Activated CD8-positive, alpha-beta memory T cell treated with anti-CD3 and anti-CD28 coated beads for 36 hours (primary cell): ENCODE measurements around the gene SUN2. TPM values are rescaled to one million over a fixed set of nuclear protein-coding genes. Genes with fewer than 3 reads are reported as not detected.

Experiments used
- CTCF ChIA-PET: fragments of 350-600 bp; sonication (Branson Sonifier 250); formaldehyde crosslinking; loops from one replicate; lab custom pipeline; 2021; ENCODE audit warnings: antibody characterized with exemption; lab: Charles Lee
- POLR2A ChIA-PET: fragments of 350-600 bp; sonication (Branson Sonifier 250); formaldehyde crosslinking; loops from one replicate; lab custom pipeline; 2021; ENCODE audit warnings: antibody characterized with exemption; lab: Charles Lee
- total RNA-seq, 2 experiments: library from RNA; stranded (reverse); gene quantifications; one replicate each; pipeline ENCODE4 v1.2.3, GENCODE V29; 2021

The SUN2 gene
- total RNA-seq, 2 experiments from 2014 or later = 96.4 to 96.9 TPM

- POLR2A ChIA-PET = interaction anchor here (0.7 to 2.1 kb wide), 2 partner anchors 11 to 17 kb away, joined by 3 to 9 read pairs; partner anchors contain the start of gene TOMM22
- CTCF ChIA-PET = interaction anchor here (0.6 to 2.5 kb wide), 4 partner anchors 9 to 197 kb away, joined by 3 to 15 read pairs (median 4); partner anchors contain the start of gene TOMM22
Measured at GRCh38 chr22:38699143-38699542, 56.7 kb downstream of the SUN2 start.

GRCh38 chr22:38698407-38699094, 57.2 kb downstream of the SUN2 start:
- ChIA-PET CTCF (interaction anchor here (0.6 to 2.5 kb wide), 4 partner anchors 7 to 196 kb away, joined by 3 to 15 read pairs (median 4); partner anchors contain the start of genes GTPBP1 and TOMM22), POLR2A (interaction anchor here (0.7 to 2.1 kb wide), 2 partner anchors 10 to 17 kb away, joined by 3 to 9 read pairs; partner anchors contain the start of gene TOMM22)

- POLR2A ChIA-PET = interaction anchor here (1.4 kb wide), 1 partner anchor 16 kb away, joined by 7 read pairs; the partner anchor contains the start of gene TOMM22
- CTCF ChIA-PET = interaction anchor here (0.6 to 2.5 kb wide), 3 partner anchors 8 to 16 kb away, joined by 3 to 15 read pairs (median 6); partner anchors contain the start of genes GTPBP1 and TOMM22
Measured at GRCh38 chr22:38697425-38698089, 58.2 kb downstream of the SUN2 start.

GRCh38 chr22:38696606-38697424, 59.0 kb downstream of the SUN2 start:
- CTCF ChIA-PET = interaction anchor here (1.8 kb wide), 1 partner anchor 15 kb away, joined by 6 read pairs; the partner anchor contains the start of gene TOMM22
- POLR2A ChIA-PET = interaction anchor here (1.4 kb wide), 1 partner anchor 15 kb away, joined by 7 read pairs; the partner anchor contains the start of gene TOMM22

- POLR2A ChIA-PET = interaction anchor here (0.6 to 2.9 kb wide), 2 partner anchors 11 to 13 kb away, joined by 3 to 9 read pairs; partner anchors contain the start of genes GTPBP1 and TOMM22
- CTCF ChIA-PET = interaction anchor here (0.9 to 1.3 kb wide), 3 partner anchors 13 to 60 kb away, joined by 3 to 5 read pairs (median 4); partner anchors contain the start of gene TOMM22
Measured at GRCh38 chr22:38694940-38695339, 60.9 kb downstream of the SUN2 start.

GRCh38 chr22:38694049-38694448, 61.7 kb downstream of the SUN2 start:
- CTCF ChIA-PET = interaction anchor here (0.8 to 1.3 kb wide), 2 partner anchors 12 to 39 kb away, joined by 3 read pairs; partner anchors contain the start of gene TOMM22

GRCh38 chr22:38689651-38690050, 66.1 kb downstream of the SUN2 start:
- ChIA-PET CTCF (interaction anchor here (0.7 to 1.4 kb wide), 2 partner anchors 8 to 10 kb away, joined by 3 to 4 read pairs; partner anchors contain the start of gene TOMM22), POLR2A (no interaction called here)

More at GRCh38 chr22:38694049-38694448, 61.7 kb downstream of the SUN2 start:
- POLR2A ChIA-PET = interaction anchor here (2.9 kb wide), 1 partner anchor 12 kb away, joined by 9 read pairs; the partner anchor contains the start of gene TOMM22

- ChIA-PET CTCF (no interaction called here), POLR2A (no interaction called here)
Measured at GRCh38 chr22:38685761-38686160, 70.0 kb downstream of the SUN2 start.

- ChIA-PET POLR2A (no interaction called here), CTCF (interaction anchor here (0.7 kb wide), 1 partner anchor 196 kb away, joined by 4 read pairs; no protein-coding TSS in a partner anchor)
Measured at GRCh38 chr22:38684895-38685294, 70.9 kb downstream of the SUN2 start.

Other genes starting within 250 kb of the SUN2 start
- gene DDX17, start 249.7 kb downstream of the SUN2 start, total RNA-seq = 100 to 1,000 TPM; 320 to 341 TPM
- gene DMC1, start 185.8 kb downstream of the SUN2 start, total RNA-seq = 10 to 100 TPM; 14.4 to 14.7 TPM
- under 1 TPM; 0.40 TPM for gene FAM227A, start 99.6 kb downstream of the SUN2 start, total RNA-seq
- 10 to 100 TPM; 13.6 to 16.3 TPM for gene CBY1, start 99.4 kb downstream of the SUN2 start, total RNA-seq
- 100 to 1,000 TPM; 192 to 195 TPM for gene TOMM22, start 74.0 kb downstream of the SUN2 start, total RNA-seq
- 10 to 100 TPM; 90.6 to 95.1 TPM for gene JOSD1, start 55.1 kb downstream of the SUN2 start, total RNA-seq
- gene GTPBP1, start 50.1 kb downstream of the SUN2 start, total RNA-seq = 10 to 100 TPM; 66.6 to 67.4 TPM
- gene DNAL4, start 38.1 kb upstream of the SUN2 start, total RNA-seq = 1 to 10 TPM; 8.9 to 9.5 TPM
- 1 to 10 TPM; 3.3 to 3.6 TPM for gene NPTXR, start 88.0 kb upstream of the SUN2 start, total RNA-seq
- 100 to 1,000 TPM; 162 to 166 TPM for gene CBX6, start 116.2 kb upstream of the SUN2 start, total RNA-seq
- gene APOBEC3A, start 201.6 kb upstream of the SUN2 start, total RNA-seq = not detected
- 10 to 100 TPM; 10.4 to 10.7 TPM for gene APOBEC3B, start 226.3 kb upstream of the SUN2 start, total RNA-seq